Lower lobe of right lung (tissue), 2 donors: ENCODE results near the gene LPCAT2. TPM values are rescaled to one million over a fixed set of nuclear protein-coding genes. Genes with fewer than 3 reads are reported as not detected.

Source experiments
- ATAC-seq, 2 donors: fragments of 200-7000 bp; cut with Tn5 transposase; one replicate each; pipeline ENCODE4 v1.9.1; 2020 to 2022; ENCODE audit warnings: mild to moderate bottlenecking in 2 of 2, moderate library complexity in 2 of 2
- DNase-seq: peaks from one replicate; pipeline ENCODE4 v3.0.0-alpha.2; 2020
- H3K27ac ChIP-seq: fragments of 200-600 bp; one replicate; pipeline ENCODE4 v1.8.0; 2022
- H3K27me3 ChIP-seq: fragments of 200-600 bp; one replicate; pipeline ENCODE4 v1.8.0; 2022; ENCODE audit warnings: low read depth
- H3K36me3 ChIP-seq: fragments of 200-600 bp; one replicate; pipeline ENCODE4 v1.8.0; 2022; ENCODE audit warnings: mild to moderate bottlenecking
- H3K4me1 ChIP-seq: fragments of 200-600 bp; one replicate; pipeline ENCODE4 v1.8.0; 2022
- H3K4me3 ChIP-seq: fragments of 200-600 bp; one replicate; pipeline ENCODE4 v1.8.0; 2022; ENCODE audit warnings: mild to moderate bottlenecking
- H3K9me3 ChIP-seq: fragments of 200-600 bp; one replicate; pipeline ENCODE4 v1.8.0; 2022
- intact Hi-C: fragments of 100-400 bp; cut with DNase I; formaldehyde crosslinking; loops from one replicate; pipeline ENCODE4 v1.11.0; 2022
- total RNA-seq: library from RNA; stranded (reverse); fragmentation: NEBNext Ultra II Directional; extraction: Animal tissue kit (Norgen Biotek cat#: 25700); gene quantifications from one replicate; pipeline ENCODE4 v1.2.1, GENCODE V29; 2021
- TF ChIP-seq, protein P1 (sequence below): fragments of 200-600 bp; IDR thresholded peaks from one replicate; pipeline ENCODE4 v1.8.0; 2022; ENCODE audit warnings: antibody characterized with exemption, mild to moderate bottlenecking
- donor health status: DM: no; HTN: yes; CAD: no; lungs with severe emphysema.

Gene LPCAT2
- total RNA-seq, 1 donor from 2014 or later = 35.8 TPM

DNA sequence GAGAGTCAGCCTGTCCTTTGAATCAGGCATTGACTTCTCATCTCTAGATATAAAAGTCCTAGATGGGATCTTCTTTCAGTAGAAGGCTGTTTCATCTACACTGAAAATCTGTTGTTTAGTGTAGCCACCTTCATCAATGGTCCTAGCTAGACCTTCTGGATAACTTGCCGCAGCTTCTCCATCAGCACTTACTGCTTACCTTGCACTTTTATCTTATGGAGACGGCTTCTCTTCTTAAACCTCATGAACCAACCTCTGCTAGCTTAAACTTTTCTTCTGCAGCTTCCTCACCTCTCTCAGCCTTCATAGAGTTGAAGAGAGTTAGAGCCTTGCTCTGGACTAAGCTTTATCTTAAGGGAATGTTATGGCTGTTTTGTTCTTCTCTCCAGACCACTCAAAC lies 35.3 kb upstream of the LPCAT2 start:
- Histone ChIP-seq H3K27ac (no peak overlapping the region), H3K4me1 (peaks cover 9% of the 10 kb centered on the region), H3K27me3 (no peaks in the 10 kb centered on the region), H3K36me3 (no peaks in the 10 kb centered on the region), H3K9me3 (no peaks in the 10 kb centered on the region), H3K4me3 (no peak overlapping the region)
- DNase-seq (no peak), ATAC-seq (no peak)
- TF ChIP-seq, protein P1, sequence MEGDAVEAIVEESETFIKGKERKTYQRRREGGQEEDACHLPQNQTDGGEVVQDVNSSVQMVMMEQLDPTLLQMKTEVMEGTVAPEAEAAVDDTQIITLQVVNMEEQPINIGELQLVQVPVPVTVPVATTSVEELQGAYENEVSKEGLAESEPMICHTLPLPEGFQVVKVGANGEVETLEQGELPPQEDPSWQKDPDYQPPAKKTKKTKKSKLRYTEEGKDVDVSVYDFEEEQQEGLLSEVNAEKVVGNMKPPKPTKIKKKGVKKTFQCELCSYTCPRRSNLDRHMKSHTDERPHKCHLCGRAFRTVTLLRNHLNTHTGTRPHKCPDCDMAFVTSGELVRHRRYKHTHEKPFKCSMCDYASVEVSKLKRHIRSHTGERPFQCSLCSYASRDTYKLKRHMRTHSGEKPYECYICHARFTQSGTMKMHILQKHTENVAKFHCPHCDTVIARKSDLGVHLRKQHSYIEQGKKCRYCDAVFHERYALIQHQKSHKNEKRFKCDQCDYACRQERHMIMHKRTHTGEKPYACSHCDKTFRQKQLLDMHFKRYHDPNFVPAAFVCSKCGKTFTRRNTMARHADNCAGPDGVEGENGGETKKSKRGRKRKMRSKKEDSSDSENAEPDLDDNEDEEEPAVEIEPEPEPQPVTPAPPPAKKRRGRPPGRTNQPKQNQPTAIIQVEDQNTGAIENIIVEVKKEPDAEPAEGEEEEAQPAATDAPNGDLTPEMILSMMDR = no peak
- intact Hi-C loops = no loop called here

DNA sequence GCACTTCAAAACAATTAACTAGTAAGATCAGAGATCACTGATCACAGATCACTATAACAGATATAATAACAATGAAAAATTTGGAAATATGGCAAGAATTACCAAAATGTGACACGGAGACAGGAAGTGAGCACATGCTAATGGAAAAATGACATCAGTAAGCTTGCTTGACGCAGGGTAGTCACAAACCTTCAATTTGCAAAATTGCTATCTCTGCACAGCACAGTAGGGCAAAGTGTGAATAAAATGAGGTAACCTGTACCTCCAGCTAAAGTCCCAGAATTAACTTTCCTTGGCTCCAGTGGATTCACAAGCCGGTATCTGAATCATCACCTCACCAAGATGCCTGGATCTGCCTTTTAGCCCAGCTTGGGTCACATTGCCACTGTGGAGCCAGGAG lies 34.1 kb upstream of the LPCAT2 start:
- Histone ChIP-seq H3K4me1 (peaks cover 9% of the 10 kb centered on the region), H3K27ac (no peak overlapping the region), H3K36me3 (no peaks in the 10 kb centered on the region), H3K9me3 (no peaks in the 10 kb centered on the region), H3K4me3 (no peak overlapping the region), H3K27me3 (peaks cover 5% of the 10 kb centered on the region)
- no peak for ATAC-seq
- DNase-seq = no peak
- intact Hi-C loops = no loop called here
- TF ChIP-seq, protein P1 = no peak

DNA sequence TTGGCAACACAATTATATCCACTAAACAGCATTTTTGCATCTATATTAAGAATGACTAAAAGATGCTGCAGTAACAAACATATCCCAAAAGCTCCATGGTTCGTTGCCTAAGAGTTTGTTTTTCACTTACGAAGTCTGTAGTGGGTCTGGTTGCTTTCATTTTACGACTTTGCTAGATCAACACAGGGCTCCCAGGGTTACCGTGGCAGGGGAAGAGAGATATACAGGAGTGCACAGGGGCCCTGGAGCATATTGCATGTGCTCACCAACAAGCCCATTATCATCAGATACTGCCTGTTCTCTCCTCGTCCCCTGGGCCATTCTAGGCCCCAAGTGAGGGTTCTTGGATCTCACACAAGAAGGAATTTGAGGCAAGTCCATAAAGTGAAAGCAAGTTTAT lies 33.0 kb upstream of the LPCAT2 start:
- Histone ChIP-seq H3K36me3 (no peaks in the 10 kb centered on the region), H3K4me3 (no peak overlapping the region), H3K4me1 (peaks cover 13% of the 10 kb centered on the region), H3K27me3 (peaks cover 5% of the 10 kb centered on the region), H3K9me3 (no peaks in the 10 kb centered on the region), H3K27ac (peak overlapping the region; percentile 51)
- no peak for DNase-seq
- intact Hi-C loops = no loop called here
- no peak for ATAC-seq
- TF ChIP-seq, protein P1 = no peak

DNA sequence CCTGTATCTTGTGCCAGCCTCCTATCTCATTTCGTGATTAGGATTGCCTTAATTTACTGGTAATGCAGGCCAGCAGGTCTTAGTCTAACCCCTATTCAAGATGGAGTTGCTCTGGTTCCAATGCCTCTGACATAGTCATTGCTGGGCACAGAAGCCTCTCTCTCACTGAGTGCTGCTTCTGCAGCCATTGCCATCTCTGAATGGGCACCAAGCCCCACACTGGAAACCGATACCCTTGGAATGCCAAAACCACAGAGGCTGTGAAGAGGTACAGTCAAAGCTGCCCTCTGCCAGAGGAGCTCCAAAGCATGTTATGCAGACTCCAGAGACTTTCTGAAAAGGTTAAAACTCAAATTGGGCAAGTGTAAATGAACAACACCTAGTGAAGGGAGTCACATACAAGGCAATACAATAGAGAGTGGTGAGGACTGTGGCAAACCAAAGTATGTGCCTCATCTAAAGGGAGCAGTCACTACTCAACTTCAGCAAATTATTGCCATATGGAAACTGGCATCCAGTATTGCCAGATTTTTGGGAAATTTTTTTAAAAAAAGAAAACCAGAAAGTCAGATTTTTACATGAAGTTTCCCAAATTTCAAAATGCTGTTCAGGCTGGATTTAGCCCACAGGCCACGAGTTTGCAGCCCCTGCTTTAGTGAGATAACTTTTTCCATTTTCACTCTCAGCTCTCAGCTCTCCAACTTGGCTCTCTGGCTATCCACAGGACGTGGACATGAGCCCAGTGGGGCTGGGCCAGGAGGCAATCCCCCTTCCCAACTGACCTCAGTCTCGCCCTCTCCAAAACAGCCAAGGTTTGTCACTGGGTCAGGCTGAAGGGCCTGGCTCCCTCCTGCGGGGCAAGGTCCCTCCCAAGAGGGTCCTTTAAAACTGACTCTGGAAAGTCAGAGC lies 32.0 kb upstream of the LPCAT2 start:
- Histone ChIP-seq H3K36me3 (no peaks in the 10 kb centered on the region), H3K4me3 (no peak overlapping the region), H3K27me3 (peaks cover 11% of the 10 kb centered on the region), H3K9me3 (no peaks in the 10 kb centered on the region), H3K4me1 (peaks cover 11% of the 10 kb centered on the region), H3K27ac (peak overlapping the region; percentile 51)
- intact Hi-C loops = no loop called here
- ATAC-seq = no peak
- no peak for DNase-seq
- TF ChIP-seq, protein P1 = no peak

DNA sequence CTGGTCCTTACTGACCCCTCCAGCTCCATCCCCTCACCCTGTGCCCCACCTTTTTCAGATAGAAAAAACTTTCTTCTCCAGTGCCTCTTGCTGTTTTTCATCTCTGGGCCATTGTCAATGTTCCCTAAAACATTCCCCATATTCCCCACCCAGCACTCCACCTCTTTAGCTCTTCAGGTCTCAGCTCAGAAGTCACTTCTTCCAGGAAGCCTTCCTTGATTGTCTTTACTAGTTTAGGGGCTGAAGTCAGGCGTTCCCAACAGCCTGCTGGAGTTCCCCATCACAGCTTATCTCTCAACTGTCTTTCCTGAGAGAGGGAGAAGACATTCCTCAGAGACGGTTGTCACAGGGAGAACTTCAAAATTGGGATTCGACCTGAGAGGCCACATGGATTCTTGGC lies 31.1 kb upstream of the LPCAT2 start:
- H3K4me1 ChIP-seq = peaks cover 15% of the 10 kb centered on the region
- intact Hi-C loops = no loop called here
- TF ChIP-seq, protein P1 = no peak
- no peak for DNase-seq
- H3K36me3 ChIP-seq = peaks cover under 1% of the 10 kb centered on the region
- no peak overlapping the region for H3K27ac ChIP-seq
- H3K27me3 ChIP-seq = peaks cover 11% of the 10 kb centered on the region
- no peaks in the 10 kb centered on the region for H3K9me3 ChIP-seq
- H3K4me3 ChIP-seq = no peak overlapping the region
- no peak for ATAC-seq
